COLO668 (cell line): ENCODE results near the gene NDUFA6.
"Not testable (repeated sequence)": the region's sequence is repeated elsewhere in the genome, so short reads cannot be mapped to it uniquely, and the experiment has no call there.

Source experiments
- DNase-seq: peaks from one replicate; lab custom pipeline; 2025; ENCODE audit not compliant: unreplicated experiment; lab: John Stamatoyannopoulos, UW

The NDUFA6 gene

DNA sequence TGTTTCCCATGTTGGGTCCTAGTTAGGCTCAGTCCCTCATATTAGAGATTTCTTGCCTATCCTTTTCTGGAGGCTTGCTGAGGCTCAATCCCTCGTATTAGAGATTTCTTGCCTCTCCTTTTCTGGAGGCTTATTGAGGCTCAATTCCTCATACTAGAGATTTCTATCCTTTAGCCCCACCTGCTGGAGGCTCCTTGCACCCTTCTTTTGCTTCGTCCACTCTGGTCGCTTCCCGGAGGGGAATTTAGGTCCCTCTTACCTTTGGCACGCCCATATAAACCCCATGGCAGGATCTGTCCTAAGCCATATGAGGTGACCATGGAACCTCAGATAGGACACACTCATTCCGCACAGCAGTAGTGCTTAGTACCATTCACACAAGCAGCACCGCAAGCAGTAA lies 24.1 kb upstream of the NDUFA6 start:
- DNase-seq, result peak; percentile 11

DNA sequence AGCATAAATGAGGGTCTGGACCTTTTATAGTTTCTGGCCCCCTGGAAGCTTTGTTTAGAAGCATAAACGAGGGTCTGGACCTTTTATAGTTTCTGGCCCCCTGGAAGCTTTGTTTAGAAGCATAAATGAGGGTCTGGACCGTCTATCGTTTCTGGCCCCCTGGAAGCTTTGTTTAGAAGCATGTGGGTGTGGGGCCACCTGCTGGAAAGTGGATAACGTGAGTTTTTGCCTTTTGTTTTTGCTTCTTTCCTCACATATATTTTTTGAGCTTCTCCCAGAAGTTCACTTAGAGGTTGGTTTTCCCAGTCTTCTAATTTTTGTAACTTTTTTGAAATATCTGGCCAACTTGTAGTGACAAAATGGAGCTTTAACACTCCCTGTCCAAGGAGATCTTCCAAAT lies 22.2 kb upstream of the NDUFA6 start:
- DNase-seq, result not testable (repeated sequence)

DNA sequence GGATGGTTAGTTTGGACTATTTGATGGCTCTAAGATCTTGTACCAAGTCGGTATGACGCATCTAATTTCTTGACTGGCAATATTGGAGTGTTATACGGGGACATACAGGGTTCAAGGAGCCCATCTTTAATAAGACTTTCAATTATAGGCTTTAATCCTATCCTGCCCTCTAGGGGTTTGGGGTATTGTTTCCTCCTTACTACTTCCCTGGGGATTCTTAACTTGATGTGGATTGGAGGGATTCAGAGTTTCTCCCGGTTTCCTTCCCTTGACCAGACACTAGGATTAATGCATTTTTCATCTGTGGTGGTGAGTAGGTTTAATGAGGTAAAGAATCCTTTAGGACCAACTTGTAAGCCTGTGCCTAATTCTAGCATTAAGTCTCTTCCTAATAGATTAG lies 21.2 kb upstream of the NDUFA6 start:
- no peak for DNase-seq

DNA sequence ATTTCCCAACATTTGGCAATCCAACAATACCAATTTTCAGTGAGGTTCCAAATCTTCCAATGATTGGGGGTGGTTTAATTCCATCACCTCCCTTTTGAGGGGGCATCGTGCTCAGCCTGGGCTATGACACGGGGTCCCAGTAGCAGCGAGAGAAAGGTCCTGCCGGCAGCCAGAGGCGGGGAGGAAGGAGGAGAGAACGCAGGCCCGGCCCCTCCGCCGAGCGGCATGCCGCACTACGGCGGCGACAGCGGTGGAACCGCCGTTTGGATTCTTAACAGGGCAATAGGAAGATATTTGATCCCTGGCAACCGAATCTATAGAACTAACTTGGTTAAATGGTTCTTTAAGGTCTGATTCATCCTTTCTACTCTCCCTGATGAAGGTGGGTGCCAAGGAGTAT lies 18.3 kb upstream of the NDUFA6 start:
- DNase-seq, result no peak

DNA sequence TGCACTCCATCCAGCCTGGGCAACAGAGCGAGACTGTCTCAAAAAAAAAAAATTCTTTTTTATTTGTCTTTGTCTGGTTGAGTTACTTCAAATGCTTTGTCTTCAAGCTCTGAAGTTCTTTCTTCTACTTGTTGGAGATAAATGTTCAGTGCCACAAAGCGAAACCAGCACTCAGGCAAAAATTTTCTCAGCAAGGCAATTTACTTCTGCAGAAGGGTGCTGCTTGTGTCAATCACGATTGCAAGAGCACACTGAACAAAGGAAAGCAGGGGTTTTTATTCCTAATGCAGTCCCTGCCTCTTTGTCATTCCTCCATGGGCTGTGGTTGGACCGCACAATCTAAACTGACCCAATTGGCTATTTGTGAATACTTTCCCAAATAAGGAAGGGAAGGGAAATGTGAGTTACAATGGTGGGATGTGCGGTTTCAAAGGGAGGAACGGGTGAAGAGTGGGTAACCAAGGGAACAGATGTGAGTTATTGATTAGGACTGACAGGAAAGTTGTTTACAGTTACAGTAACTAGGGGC lies 13.8 kb upstream of the NDUFA6 start:
- not testable (repeated sequence) for DNase-seq

DNA sequence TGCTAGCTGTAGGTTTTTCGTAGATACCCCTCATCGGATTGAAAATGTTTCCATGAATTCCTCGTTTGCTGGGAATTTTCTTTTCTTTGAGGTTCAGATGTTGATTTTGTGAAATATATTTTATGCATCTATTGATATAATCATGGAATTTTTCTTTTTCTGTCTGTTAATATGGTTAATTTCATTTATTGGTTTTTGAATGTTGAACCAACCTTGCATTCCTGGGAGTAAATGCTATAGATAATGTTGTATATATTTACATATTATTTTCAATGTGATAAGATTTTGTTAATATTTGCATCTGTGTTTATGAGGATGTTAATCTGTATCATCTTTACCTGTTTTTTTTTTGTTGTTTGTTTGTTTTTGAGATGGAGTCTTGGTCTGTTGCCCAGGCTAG lies 10.6 kb upstream of the NDUFA6 start:
- DNase-seq, result no peak

DNA sequence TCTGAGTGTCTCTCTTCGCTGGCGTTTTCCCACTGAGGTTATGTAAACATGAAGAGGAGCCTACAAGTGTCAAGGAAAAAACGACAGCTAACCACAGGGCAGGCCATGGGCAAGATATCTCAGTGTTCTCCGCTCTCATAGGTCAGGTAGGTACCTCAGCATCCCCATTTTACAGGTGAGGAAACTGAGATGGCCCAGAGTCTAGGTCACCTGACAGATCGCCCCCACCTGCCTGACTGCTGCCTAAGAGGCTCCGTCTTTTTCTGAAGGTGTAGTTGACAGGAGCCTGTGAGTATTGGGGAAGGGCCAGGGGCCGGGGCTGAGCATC lies 847 bp upstream of the NDUFA6 start:
- DNase-seq, result no peak

DNA sequence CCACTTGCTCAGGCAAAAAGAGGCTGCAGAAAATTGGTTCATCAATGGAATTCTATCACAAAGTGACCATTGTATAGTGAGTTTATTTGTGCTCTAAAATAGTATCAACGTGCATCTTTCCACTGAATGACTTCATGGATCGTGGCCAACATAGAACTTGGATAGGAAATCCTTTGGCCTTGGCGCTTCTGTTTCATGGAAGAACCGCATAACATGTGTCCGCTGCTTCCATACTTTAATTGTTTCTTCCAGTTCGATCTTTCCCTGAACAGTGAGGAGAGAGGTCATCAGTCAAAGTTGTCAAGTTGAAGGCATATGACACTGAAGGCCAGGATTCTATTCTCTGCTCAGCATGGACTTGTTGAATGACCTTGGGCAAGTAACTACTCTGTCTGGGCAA lies 4.5 kb downstream of the NDUFA6 start:
- no peak for DNase-seq

DNA sequence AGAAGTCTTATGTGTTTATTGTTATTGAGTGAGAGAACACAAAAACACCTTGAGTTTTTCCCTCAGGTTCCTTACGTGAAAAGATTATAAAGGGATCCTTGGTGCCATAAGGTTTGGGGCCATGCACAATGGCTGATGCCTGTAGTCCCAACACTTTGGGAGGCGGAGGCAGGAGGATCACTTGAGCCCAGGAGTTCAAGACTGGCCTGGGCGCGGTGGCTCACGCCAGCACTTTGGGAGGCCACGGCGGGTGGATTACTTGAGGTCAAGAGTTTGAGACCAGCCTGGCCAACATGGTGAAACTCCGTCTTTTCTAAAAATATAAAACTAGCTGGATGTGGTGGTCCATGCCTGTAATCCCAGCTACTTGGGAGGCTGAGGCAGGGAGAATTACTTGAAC lies 5.7 kb downstream of the NDUFA6 start:
- no peak for DNase-seq

DNA sequence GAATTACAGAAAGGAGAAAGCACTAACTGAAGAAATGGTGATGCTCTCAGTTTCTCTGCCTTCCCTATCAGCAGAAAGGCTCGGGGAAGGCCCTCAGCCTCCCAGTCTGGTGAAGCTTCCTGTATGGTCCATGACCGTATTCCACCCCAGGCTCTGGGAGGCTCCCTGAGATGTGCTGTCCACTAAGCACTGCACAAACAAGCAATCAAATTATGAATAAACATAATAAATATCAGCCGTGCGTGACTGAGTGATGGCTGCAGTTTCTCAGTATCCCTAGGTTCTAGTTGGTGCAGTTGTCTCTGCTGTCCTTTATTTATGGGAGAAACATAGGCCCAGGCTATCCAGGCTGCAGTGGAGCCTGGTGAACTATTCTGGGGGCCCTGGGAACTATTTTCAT lies 7.5 kb downstream of the NDUFA6 start:
- no peak for DNase-seq

DNA sequence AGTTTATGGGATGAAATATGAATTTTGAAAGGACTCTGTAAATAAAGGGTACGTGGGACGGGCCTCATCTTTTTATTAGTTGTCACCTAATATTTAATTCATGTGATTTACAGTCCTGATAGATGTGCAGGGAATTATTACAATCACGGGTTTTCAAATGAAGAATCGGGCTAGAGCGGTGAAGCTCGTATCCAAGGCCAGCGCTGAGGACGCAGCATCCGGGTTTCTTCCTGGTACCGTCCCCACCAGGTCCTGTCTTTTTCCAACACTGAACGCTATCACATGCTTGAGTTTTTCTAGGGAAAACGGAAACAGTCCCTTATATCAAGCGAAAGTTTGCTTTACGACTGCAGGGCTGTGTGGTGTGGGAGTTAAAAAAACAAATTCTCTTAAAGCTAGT lies 10.3 kb downstream of the NDUFA6 start:
- DNase-seq, result peak; percentile 40

DNA sequence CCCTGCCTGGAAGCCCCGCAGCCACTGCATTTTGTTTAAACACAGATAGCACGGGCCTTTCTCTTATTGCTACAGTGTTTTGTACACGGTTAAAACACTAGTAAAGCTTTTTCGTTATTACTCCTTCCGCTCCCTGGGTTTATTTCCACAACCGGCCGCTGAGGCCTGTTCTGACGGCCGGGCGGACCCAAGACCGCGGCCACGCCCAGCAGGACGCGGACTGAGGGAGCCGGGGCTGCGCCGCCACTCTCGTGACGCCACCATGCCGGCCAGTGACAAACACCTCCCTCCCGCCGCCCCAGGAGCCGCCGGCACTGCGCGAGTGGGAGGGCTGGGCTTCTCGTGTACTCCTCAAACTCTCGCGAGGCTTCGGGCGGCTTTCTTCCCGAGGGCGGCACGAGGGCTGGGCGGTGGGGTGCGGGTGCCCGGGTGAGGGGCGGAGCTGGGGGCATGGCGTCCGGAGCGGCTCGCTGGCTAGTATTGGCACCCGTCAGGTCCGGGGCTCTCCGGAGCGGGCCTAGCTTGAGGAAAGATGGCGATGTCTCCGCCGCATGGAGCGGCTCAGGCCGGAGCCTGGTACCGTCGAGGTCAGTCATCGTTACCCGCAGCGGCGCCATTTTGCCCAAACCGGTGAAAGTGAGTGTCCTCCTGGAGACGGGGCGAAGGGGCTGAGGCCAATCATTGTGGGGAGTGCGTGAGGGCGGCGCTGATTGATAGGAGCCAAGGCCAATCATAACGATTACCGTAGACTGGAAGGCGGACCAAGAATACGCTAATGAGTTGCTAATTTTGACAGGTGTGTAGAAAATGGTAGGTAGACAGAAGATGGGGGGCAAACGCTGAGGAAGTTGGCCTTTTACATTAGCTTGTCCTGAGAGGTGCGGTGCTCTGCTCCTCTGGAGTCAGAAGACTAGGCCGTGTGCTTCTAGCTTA lies 11.0 kb downstream of the NDUFA6 start, which contains the start of gene SMDT1:
Gene SMDT1, plus strand, starts transcription at position 382 of the 933 bp plus-strand sequence. Its CDS starts 69 bp downstream, at position 451.
- peak; percentile 99 for DNase-seq

DNA sequence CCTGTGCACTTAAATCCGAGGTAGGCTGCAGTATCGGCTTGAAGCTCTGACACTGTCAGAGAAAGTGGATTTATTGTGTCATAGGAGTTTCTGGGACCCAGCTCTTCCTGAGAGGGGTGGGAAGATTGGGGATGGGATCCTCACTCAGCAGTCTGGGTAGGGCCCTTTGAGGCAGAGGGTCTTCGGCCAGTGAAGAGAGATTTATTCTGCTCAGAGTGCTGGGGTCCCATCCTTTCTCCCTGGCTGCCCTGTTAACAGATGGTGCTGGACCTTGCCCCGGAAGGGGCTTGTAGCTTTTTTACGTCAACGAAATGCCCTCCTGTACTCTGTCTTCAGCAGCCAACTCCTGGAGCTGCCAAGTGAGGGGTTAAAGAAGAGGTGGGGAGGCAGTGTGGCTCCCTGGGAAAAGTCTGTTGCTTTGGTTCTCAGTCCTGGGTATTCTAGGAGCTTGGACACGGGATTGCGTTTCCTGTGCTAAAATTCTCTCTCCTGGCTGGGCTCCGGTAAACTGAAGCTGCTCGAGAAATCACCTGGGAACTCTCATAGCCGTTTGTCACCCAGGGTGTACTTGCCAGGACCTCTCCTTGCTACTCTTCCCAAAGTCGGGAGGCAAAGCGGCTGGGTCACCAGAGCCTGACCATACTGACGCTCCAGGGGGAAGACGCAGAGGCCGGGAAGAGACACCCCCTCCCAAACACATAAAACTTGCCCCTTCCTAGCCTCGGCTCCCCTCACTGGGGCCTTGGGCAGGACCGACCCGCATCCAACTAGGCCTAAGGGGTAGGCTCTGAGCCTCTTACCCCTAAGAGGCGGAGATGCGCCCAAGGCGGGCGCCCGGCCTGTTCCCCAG lies 11.9 kb downstream of the NDUFA6 start:
- no peak for DNase-seq

DNA sequence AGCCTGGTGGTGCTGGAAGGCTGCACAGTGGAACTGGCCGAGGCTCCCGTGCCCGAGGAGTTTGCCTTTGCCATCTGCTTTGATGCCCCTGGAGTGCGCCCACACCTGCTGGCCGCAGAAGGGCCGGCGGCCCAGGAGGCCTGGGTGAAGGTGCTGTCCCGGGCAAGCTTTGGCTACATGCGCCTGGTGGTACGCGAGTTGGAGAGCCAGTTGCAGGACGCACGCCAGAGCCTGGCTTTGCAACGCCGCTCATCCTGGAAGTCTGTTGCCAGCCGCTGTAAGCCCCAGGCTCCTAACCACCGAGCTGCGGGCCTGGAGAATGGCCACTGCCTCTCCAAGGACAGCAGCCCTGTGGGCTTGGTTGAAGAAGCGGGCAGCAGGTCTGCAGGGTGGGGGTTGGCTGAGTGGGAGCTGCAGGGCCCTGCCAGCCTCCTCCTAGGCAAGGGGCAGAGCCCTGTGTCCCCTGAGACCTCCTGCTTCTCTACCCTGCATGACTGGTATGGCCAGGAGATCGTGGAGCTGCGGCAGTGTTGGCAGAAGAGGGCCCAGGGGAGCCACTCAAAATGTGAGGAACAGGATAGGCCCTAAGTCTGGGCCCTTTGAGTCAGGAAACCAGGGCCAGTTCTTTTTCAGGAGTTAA lies 13.0 kb downstream of the NDUFA6 start:
- DNase-seq, result no peak

DNA sequence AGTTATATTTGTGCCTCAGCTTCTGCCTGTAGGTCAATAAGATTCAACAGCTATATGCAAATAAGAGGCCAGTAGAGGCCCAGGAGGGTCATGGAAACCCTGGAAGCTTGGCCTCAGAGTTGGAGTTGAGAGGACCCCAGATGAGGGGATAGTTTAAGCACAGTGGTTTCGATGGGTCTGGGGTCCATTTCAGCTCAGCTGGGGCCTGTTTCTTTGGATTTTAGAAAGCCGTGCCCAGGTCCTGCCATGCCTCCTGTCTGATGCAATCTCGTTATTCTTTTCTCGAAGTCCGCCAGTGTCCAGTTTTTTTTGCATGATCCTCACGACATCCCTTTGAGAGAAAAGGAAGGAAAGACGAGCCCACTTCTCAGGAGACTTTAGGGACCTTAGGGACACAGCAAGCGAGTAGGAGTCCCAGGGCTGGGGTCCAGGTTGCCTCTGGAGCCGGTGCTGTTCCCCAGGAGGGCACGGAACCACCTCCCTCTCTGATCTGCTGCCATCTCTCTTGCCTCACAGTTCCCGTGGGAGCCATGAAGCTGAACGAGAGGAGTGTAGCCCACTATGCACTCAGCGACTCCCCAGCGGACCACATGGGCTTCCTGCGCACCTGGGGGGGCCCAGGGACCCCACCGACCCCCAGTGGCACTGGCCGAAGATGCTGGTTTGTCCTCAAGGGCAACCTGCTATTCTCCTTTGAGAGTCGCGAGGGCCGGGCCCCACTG lies 13.6 kb downstream of the NDUFA6 start:
- no peak for DNase-seq

DNA sequence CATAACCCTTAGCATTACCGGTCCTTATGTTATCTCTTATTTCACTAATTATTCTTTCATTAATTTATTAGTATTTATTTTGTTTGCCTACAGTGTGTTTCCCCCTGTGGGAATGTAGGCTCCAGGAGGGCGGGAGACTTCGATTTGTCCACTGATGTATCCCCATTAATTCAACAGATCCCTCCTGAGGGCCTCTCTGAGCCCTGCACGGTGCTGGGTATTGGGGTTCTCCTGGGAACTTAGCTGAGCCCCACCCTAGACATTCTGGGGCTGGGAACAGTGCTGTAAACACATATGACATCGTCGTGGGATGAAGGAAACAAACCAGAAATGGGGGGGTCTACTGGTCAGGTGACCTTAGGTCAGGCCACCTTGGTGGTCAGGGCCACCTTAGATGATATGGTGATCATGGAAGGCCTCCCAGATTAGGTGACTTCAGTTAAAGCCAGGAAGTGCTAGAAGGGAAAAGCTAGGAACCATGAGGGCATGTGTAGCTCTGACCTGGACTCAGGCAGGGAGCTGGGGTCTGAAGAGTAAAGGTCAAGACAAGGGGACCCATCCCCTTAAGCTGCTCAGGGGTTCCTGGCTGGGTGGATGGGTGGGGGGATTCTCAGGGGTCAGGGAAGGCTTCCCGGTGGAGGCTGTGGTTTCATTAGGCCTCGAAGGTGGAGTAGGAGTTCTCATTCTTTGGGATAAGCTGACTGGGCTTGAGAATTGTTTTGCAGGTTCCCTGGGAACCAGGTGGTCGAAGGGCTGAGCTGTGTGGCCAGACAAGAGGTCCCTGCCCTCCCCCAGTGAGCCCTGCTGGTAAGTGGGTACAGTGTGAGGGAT lies 15.5 kb downstream of the NDUFA6 start:
- no peak for DNase-seq

DNA sequence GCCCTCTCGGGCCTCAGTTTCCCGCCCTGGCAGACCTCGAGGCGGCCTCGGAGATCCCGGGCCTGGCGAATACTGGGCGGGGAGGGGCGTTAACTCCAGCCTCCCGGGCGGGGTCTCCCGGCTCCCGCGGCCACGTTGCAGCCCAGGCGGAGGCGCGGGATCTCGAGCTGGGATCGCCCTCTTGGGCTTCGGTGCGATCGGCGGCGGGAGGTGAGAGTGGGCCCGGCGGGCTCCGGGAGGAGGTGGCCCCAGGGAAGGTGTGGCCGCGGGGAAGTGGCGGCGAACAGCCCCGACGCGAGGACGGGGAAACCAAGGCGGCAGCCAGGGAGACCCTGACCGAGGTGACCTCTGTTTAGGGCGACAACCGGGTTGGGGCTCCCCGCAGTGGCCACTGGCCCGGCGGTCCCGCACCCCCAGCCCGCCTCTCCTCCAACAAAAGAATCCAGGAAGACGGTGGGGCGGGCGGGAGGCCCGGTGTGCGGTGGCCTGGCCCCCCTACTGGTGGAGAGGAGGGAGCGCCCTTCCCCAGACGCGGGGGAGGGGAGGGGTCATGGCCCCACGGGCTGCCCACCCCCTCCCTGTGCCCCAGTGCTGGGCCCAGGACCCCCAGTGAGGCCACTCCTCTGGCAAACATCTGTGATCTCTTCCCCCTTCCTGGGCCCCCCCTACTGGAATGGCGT lies 16.3 kb downstream of the NDUFA6 start, which contains the start of gene PHETA2:
Gene PHETA2, plus strand, starts transcription at position 117 of the 680 bp plus-strand sequence. CDS start 3,046 bp downstream, outside the sequence.
- peak; percentile 33 for DNase-seq

DNA sequence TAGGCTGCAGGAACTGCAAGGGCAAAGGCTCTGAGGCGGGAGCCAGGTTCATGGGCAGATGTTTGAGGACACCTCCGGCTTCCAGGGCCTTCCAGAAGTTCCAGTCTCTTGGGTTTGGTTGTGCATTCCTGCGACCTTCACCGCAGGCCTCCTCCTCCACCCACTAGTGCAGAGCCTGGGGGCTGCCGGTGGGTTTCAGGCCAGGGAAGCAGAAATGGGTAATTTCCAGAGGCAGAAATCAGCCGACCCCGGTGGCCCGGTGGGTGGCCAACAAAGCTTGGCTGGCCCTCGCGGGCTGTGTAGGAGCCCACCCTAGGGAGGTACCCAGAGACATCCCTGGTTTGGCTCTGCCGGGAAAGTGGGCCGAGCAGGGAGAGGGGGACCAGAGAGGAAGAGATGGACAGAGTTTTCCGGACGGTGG lies 16.9 kb downstream of the NDUFA6 start:
- no peak for DNase-seq
